Inferior parietal cortex (tissue), 1 donor: Measurements from ENCODE around the gene ZBTB24.
A peak's percentile ranks its signal among the peaks of the same experiment; 100 is the strongest.

Experiments used
- DNase-seq: peaks from one replicate; pipeline ENCODE4 v3.0.0-alpha.2; 2016; ENCODE audit errors: extremely low spot score

Gene ZBTB24

DNA sequence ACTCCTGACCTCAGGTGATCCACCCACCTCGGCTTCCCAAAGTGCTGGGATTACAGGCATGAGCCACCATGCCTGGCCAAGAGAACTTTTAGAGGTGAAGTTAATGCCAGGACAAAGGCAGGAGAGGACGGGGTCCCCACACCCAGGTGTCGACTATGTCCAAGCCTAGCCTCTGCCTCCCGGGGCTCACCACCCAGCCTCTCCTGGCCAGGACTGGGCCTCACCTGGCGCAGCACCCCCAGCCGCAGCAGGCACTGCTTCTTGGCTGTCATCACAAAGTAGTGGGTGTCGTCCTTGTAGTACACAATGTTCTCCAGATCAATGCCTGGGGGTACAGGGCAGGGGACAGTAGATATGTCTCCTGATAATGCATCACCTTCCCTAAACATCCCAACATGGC is 31.6 kb downstream of the ZBTB24 start:
- no peak for DNase-seq

GRCh38 chr6:109450801-109451200 is 32.2 kb downstream of the ZBTB24 start:
- DNase-seq: no peak

DNA sequence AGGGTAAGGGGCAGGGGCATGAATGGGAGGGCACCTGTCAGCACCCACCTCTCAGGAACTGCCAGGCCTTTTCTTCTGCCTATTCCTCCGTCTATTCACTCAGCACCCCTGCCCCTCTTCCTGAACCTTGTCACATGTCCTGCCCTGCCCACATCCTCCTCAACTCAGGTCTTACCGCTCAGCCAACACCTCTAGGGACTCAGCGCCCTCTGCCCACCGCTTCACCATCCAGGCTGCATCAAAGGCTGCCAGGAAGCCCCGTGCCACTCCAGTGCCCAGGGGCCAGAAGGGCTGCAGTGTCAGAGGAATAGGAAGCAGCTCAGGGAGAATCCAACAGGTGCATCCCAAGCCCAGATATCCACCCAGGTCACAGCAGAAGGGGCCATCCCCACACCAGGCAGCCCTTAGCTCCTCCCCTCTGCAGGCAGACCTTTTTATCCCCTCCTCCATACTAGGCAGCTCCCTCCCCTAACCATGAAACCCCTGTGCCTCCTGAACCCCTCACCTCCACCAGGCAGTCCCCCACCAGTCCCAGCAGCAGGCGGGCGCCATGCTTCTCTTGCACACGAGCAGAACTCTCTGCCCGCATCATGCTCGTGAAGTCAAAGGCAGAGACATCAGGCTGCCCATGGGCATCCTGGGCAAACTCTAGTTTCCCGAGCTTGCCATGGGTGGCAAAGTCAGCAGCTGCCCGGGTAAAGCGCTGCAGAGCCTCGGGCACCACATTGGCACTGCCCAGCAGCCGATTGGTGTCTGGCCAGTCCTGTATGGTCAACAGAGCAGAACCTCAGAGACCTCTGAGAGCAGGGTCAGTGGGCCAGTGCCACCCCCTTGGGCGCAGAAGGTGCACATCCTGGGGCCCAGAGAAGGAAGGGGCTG is 33.0 kb downstream of the ZBTB24 start:
- no peak for DNase-seq

DNA sequence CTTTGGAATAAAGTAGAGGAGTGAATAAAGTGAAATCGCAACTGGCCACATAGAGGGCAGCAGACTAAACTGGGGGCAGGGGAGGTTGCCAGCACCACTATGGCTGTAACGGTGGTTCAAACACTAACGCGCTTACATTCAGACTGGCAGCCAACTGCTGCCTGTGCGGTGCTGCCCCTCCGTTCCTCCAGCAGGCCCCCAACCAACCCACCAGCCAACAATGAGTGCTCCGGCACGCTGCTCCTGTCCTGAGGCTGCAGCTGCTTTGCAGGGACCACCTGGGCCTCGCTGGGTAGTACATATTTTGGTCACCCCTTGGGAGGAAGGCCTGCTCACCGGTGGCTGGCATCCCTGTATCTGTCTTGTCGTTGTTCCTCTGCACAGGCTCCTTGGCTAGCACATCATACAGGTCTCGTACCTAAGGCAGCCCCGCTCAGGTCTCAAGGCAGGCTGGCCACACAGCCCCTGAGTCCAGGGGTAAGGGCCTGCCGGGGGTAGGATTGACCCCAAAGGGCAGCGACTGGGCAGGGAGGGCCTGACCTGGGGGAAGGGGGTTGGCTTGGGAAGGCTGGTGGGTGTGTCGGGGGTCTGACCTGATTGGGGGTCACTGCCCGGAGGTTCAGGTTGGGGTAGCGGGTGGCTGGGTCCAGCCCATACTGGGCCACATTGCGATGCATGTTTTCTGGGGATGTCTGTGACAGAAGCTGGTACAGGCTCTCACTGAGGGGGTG is 33.8 kb downstream of the ZBTB24 start:
- no peak for DNase-seq

- no peak for DNase-seq
Measured at GRCh38 chr6:109448615-109449014, 34.4 kb downstream of the ZBTB24 start.

DNA sequence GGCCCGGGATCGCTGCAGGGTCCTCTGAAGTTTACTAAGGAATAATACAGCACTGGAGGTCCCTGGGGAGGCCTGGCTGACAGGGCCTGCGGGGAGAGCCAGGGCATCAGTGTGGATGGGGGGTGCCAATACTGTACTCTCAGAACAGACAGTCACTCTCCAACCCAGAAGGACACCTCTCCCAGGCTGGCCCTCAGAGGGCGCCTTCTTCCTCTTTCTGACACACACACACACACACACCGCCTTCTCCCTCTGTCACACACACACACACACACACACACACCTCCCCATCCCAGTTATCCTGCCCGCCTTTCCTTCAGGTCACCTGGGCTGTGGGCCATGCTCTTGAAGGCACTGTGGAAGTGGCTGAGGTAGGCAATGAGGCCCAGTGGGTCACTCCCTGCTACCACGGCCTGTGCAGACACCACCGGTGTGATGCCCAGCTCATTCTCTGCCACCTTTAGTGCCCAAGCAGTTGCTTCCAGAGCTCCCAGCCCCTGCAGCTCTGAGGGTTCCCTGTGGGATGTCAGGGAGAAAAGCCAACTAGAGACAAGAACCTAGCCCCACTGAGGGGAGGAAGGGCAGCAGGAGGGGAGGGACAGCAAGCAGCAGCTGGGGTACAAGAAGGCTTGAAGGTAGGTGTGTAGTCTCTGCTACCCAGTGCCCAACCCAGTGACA is 35.0 kb downstream of the ZBTB24 start:
- DNase-seq: no peak

DNA sequence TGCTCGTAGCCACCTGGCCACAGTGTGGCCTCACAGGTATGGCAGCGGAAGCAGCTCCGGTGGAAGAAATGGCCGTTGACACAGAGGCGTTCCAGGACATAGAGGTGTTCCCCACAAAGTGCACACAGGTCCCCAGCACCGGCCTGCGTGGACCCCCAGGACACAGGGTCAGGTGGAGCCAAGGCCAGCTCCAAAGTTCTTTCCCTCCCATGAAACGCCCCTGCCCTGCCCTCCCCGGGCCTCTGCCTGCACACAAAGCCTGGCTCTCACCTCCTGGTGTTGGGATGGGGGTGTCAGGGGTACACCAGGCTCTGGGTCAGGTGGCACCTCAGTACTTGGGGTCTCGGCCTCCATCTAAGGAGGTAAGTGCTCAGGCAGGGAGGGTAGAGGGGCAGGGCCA is 35.9 kb downstream of the ZBTB24 start:
- DNase-seq: no peak

DNA sequence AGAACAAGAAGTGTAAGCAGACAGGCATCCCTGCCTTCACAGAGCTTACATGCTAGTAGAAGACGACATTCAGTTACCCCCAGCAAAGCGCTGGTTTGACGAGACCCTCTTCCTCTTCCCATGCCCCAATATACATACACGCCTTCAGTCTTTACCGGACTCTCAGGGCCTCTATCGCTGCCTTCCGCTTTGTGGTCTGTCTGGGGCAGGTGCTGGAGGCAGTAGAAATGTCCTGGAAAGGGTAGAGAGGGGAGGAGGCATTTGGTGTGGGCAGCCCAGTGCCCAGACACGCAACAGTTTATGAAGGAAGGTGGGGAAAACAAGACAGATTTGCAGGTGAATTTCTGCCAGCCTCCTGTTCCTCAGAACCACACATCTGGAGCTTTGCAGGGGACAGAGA is 36.5 kb downstream of the ZBTB24 start:
- DNase-seq: no peak

- no peak for DNase-seq
Measured at GRCh38 chr6:109446072-109446471, 36.9 kb downstream of the ZBTB24 start.

GRCh38 chr6:109445382-109445781 is 37.6 kb downstream of the ZBTB24 start:
- no peak for DNase-seq

- no peak for DNase-seq
Measured at GRCh38 chr6:109443425-109443950, 39.5 kb downstream of the ZBTB24 start.

- DNase-seq: no peak
Measured at GRCh38 chr6:109442393-109442924, 40.6 kb downstream of the ZBTB24 start.

DNA sequence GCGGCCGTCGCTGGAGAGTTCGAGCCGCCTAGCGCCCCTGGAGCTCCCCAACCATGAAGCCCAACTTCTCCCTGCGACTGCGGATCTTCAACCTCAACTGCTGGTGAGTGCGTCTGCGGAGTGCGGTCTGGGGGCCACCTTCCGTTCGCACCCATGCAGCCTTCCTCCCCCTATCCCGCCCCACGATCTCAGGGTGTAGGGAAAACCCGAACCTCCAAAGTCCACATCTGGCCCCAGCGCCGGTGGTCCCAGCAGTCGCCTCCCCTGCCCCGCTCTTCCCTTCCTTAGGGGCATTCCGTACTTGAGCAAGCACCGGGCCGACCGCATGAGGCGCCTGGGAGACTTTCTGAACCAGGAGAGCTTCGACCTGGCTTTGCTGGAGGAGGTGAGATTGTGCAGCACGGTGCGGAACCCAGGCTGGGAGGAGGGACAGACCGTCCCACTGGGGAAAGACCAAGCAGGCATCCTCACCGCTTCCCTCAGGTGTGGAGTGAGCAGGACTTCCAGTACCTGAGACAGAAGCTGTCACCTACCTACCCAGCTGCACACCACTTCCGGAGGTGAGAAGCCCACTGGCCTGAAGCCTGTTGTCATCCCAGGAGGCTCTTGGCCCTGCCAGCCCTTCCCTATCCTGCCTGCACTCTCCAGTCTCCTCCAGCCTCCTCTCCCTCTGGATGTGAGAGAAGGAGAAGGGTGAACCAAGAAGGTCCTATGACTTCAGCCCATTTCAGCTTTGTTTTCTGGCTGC is 41.8 kb downstream of the ZBTB24 start:
- DNase-seq: no peak

DNA sequence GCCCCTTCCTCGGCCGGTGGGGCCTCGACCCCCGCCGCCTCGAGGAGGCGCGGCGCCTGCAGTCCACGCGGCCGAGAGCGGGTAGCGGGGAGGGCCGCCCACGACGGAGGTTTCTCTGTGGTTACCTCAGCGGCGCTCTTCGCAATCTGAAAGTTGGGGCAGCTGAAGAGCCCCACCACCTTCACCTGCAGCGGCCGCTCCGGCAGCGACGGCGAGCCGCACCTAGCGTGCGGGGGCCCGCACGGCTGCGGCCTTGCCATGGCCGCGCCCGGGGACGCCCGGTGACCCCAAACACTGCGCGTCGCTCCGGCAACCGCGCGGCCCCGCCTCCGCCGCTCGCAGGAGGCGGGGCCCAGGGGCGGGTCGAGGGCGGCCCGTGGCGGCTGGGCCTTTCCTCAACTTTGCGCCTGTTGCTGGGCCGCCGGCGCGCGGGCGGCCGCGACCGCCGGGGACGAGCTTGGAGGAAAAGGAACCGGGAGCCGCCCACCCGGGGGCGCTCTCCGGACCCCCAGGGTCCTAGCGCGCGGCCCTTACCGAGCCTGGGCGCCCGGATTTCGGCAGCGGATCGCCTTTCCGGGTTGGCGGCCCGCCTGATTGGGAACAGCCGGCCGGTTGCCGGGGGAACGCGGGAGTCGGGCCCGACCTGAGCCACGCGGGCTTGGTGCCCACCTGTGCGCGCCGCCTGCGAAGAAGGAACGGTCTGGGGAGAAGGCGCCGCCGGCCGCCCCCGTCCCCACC is 42.5 kb downstream of the ZBTB24 start, which contains the start of the genes PPIL6 and SMPD2:
Gene PPIL6, minus strand, starts transcription at position 298 of the 738 bp plus-strand sequence. Its CDS starts 38 bp downstream, at position 260.
Gene SMPD2, plus strand, starts transcription at position 394 of the 738 bp plus-strand sequence. CDS start 398 bp downstream, outside the sequence.
- DNase-seq: peak; percentile 79

DNA sequence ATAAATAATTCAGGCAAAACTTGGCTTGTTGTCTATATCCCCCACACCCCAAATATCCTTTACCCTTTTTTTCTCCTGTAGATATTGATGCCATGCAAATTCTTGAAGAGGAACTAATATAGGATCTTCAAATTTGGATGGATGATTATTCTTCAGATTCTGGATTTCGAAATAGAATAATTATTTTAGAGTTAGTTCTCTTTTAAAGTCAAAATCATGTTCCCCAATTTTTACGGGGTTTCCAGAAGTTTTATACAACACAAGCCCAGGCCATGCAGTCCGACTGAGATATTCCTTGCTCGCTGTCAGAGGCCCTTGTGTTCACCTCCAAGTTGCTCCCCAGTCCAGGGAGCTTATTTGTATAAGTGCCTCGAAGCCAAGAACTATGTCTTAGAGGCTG is 47.0 kb downstream of the ZBTB24 start:
- DNase-seq: no peak

DNA sequence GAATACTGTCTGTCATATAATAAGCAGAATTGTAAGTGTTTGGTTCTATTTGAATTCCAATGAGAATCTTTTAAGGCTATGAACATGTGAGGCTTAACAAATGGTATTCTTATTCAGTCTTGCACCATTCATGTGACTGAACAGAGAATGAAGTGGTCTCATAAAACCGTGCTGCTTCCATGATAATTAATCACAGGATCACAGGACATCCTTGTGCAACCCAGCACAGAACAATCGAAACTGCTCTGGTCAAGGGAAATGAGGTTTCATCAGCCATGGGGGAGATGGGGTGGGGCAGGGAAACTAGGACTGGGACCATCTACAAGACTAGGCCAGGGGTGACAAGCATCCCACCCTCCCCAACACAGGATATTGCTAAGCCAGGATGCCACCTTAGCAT is 48.6 kb downstream of the ZBTB24 start:
- DNase-seq: no peak

- no peak for DNase-seq
Measured at GRCh38 chr6:109429496-109429895, 53.5 kb downstream of the ZBTB24 start.

DNA sequence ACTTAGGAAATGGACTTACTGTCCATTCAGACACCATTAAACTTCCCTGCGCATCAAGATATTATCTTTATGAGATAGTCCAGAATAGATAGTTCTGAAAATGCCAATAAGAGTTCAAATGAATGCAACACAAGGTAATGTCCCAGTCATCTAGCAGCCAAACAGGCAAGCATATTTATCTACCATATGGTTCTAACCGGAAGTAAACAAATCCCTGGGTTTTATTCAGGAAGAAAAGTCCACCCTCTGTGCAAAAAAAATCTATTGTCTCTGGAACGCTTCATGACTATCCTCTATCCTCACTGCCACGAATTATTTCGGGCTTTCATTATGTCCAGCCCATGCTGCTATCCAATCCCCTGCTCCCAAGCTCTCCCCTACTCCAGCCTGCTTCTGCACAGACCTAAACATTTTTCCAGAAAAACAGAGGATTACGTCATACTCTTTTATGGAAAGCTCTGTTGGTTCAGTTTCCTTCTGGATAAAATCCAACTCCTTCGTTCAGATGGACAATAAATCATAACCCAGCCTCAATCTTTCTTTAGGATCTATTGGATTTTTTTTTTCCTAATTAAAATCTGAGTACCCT is 54.0 kb downstream of the ZBTB24 start:
- DNase-seq: no peak

DNA sequence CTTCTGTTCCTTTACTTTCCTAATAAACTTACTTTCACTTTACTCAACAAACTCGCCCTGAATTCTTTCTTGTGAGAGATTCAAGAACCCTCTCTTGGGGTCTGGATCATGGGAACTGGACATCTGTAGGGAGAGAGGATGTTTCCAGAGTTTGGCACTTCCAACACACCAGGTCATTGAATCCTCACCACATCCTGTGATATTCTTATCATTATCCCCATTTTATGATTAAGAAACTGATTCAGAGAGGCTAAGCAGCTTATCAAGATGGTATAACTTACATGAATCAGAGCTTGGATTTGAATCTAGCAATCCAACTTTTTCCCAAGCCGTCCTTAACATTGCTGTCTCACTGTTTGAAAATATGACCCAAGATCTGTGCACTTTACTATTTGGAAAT is 58.1 kb downstream of the ZBTB24 start:
- no peak for DNase-seq

- DNase-seq: no peak
Measured at GRCh38 chr6:109421184-109421583, 61.8 kb downstream of the ZBTB24 start.
